ENCODE results near the gene MTHFSD.

DNA sequence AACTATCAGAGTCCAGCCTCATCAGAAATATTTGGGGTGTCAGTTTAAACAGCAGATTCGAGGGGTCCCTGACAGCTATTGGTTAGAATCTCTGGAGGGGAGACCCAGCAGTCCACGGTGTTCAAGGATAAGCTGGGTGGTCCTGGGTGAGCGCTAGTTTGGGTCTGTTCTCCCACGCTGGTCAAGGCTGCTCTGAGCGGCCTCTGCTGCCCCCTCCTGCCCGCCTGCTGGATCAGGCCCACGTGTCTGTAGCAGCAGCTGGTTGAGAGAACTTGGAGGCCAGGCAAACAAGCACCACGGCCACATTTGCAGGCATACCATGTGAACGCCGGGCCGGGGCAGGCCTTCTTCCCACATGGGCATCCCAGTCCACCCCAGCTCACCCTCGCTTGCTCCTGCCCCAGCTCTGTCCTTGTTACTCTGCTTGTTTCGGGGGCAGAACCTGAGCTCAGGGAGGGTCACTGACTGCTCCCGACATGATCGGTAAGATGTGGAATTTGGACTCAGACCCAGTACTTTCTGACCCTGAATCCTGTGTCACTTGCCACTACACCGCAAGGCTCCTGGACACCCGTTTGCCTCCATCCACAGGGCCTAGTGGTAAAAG, 37.3 kb downstream of the MTHFSD start:
- TF ChIP-seq, protein P1, sequence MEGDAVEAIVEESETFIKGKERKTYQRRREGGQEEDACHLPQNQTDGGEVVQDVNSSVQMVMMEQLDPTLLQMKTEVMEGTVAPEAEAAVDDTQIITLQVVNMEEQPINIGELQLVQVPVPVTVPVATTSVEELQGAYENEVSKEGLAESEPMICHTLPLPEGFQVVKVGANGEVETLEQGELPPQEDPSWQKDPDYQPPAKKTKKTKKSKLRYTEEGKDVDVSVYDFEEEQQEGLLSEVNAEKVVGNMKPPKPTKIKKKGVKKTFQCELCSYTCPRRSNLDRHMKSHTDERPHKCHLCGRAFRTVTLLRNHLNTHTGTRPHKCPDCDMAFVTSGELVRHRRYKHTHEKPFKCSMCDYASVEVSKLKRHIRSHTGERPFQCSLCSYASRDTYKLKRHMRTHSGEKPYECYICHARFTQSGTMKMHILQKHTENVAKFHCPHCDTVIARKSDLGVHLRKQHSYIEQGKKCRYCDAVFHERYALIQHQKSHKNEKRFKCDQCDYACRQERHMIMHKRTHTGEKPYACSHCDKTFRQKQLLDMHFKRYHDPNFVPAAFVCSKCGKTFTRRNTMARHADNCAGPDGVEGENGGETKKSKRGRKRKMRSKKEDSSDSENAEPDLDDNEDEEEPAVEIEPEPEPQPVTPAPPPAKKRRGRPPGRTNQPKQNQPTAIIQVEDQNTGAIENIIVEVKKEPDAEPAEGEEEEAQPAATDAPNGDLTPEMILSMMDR (optimal IDR thresholded peaks at IDR 0.05 in 1 of 3, IDR thresholded peaks at IDR 0.05 in 1 of 3, conservative IDR thresholded peaks at IDR 0.05 in 1 of 3; ENCODE audit: extremely low read depth in 1 of 3, insufficient read depth in 2 of 3, low read length in 3 of 3) = peak; percentile 60 to 89 (median 81)
- TF ChIP-seq EZH2 (IDR thresholded peaks at IDR 0.05; ENCODE audit: low read length) = no peak
